Immature natural killer cell (primary cell): ENCODE results near the gene AP4S1. TPM values are rescaled to one million over a fixed set of nuclear protein-coding genes. Genes with fewer than 3 reads are reported as not detected.
"Not testable (repeated sequence)": the region's sequence is repeated elsewhere in the genome, so short reads cannot be mapped to it uniquely, and the experiment has no call there.

ENCODE experiments used
- DNase-seq, 3 donors: peaks; one replicate each; pipeline ENCODE4 v3.0.0; 2022; ENCODE audit warnings: mixed read lengths in 1 of 3
- H3K27ac Mint-ChIP-seq, 6 donors: one replicate each; pipeline ENCODE4 v1.8.0; 2020; ENCODE audit warnings: mixed read lengths in 6 of 6, mild to moderate bottlenecking in 5 of 6, inconsistent platforms in 4 of 6, moderate library complexity in 3 of 6
- H3K27me3 Mint-ChIP-seq, 3 donors: one replicate each; pipeline ENCODE4 v1.8.0; 2020 to 2021; ENCODE audit warnings: low read depth in 3 of 3, mild to moderate bottlenecking in 3 of 3, mixed read lengths in 3 of 3, moderate library complexity in 3 of 3, inconsistent platforms in 1 of 3
- H3K36me3 Mint-ChIP-seq, 3 donors: one replicate each; pipeline ENCODE4 v1.8.0; 2020; ENCODE audit warnings: mixed read lengths in 3 of 3, inconsistent platforms in 2 of 3, mild to moderate bottlenecking in 2 of 3
- H3K4me1 Mint-ChIP-seq, 2 donors: one replicate each; pipeline ENCODE4 v1.8.0; 2020; ENCODE audit warnings: inconsistent platforms in 2 of 2, mild to moderate bottlenecking in 2 of 2, mixed read lengths in 2 of 2, moderate library complexity in 1 of 2
- H3K4me3 Mint-ChIP-seq, 5 donors: one replicate each; pipeline ENCODE4 v1.8.0; 2020; ENCODE audit warnings: mild to moderate bottlenecking in 5 of 5, mixed read lengths in 5 of 5, inconsistent platforms in 3 of 5, moderate library complexity in 3 of 5
- H3K9me3 Mint-ChIP-seq, 6 donors: one replicate each; pipeline ENCODE4 v1.8.0; 2020; ENCODE audit warnings: mild to moderate bottlenecking in 6 of 6, mixed read lengths in 6 of 6, inconsistent platforms in 4 of 6, moderate library complexity in 3 of 6
- polyA plus RNA-seq, 3 donors: library from polyadenylated mRNA; unstranded; fragments of 300-500 nt; fragmentation: Illumina TruSeq; gene quantifications; one replicate each; pipeline ENCODE4 v1.2.3, GENCODE V29; 2021

The AP4S1 gene
- polyA plus RNA-seq, 3 donors from 2014 or later, result 5.0 to 8.3 (median 5.3) TPM

DNA sequence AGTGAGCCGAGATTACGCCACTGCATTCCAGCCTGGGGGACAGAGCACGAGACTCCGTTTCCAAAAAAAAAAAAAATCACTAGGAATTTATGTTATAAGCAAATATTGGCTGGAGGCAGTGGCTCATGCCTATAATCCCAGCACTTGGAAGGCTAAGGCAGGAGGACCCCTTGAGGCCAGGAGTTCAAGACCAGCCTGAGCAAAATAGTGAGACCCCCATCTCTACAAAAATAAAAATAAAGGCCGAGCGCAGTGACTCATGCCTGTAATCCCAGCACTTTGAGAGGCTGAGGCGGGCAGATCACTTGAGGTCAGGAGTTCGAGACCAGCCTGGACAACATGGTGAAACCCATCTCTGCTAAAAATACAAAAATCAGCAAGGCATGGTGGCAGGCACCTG is 37.5 kb downstream of the AP4S1 start:
- H3K4me3 Mint-ChIP-seq, H3K36me3 Mint-ChIP-seq, H3K27ac Mint-ChIP-seq, DNase-seq, H3K4me1 Mint-ChIP-seq, H3K9me3 Mint-ChIP-seq, H3K27me3 Mint-ChIP-seq: not testable (repeated sequence)

DNA sequence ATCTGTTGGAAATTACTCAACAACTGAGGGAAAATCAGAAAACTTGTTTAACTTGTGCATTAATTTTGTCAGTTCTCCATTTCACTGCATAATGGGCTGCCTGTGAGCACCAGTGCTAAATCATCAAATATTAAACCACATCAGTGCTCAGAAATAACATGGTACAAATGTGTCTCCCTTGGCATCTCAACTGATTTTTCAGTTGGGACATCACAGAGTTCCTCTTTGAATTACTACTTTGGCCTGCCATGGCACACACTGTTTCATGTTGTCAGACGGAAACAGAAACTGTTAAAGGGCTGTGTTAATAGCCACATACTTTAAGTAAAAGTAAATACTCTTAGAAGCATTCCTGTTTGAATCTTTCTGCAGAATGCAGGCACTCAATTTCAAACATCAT is 42.8 kb downstream of the AP4S1 start:
- DNase-seq, result no peak
- Mint-ChIP-seq H3K4me3 (no peak overlapping the region), H3K9me3 (no peaks in the 10 kb centered on the region), H3K36me3 (peaks cover 4 to 20% (median 15%) of the 10 kb centered on the region in 3 donors), H3K27me3 (no peaks in the 10 kb centered on the region), H3K27ac (no peak overlapping the region), H3K4me1 (no peaks in the 10 kb centered on the region)

DNA sequence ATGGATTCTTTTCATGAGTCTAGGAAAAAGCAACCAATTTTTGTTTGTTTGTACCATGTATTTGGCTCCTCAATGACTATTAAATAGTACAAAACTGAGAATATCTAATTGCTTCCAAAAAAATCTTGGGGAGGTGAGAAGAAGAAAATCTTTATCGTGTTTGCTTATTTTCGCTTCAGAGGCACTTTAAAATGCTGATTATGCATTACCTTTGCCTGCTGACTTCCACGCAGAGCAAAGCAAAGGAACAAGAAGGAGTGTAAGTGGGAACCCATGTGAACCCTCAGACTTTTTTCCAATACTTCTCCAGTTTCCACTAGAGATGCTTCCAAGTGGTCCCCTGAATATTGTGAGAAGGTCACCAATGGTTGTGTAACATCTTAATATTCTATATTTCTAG is 43.9 kb downstream of the AP4S1 start:
- no peak overlapping the region for H3K27ac Mint-ChIP-seq
- no peak overlapping the region for H3K4me3 Mint-ChIP-seq
- DNase-seq, result no peak
- peaks cover 4 to 20% (median 15%) of the 10 kb centered on the region in 3 donors for H3K36me3 Mint-ChIP-seq
- no peaks in the 10 kb centered on the region for H3K9me3 Mint-ChIP-seq
- no peaks in the 10 kb centered on the region for H3K27me3 Mint-ChIP-seq
- no peaks in the 10 kb centered on the region for H3K4me1 Mint-ChIP-seq

DNA sequence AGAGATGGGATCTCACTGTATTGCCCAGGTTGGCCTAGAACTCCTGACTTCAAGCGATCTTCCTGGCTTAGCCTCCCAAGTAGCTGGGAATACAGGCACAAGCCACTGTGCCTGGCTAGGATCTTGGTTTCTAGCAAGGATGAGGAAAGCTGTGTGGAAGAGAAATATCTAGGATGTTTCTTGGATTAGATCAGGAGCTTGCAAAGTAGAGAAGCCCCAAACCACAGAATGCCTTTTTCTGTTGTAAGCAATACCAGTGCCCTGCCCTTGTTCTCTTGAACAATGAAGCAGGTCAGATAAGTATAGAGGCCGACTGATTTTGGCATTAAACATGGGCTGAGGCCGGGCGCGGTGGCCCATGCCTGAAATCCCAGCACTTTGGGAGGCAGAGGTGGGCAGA is 45.0 kb downstream of the AP4S1 start:
- Mint-ChIP-seq H3K27ac (no peak overlapping the region), H3K36me3 (peaks cover 10 to 26% (median 21%) of the 10 kb centered on the region in 3 donors), H3K27me3 (no peaks in the 10 kb centered on the region), H3K4me3 (no peak overlapping the region), H3K4me1 (no peaks in the 10 kb centered on the region), H3K9me3 (no peaks in the 10 kb centered on the region)
- DNase-seq, result no peak

DNA sequence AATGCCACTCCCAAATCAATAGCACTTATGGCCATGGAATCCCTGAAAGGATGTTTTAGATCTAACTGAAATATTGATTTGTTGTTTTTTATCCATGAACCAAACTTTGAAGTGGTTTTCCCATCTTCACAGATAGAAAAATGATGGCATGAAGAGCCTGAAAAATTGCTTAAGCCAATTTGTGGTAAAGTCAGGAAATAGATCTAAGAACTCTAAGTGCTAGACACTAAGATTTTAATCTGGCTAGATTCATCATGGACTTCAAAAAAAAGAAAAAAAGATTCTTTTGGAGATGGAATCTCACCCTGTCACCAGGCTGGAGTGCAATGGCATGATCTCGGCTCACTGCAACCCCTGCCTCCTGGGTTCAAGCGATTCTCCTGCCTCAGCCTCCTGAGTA is 45.7 kb downstream of the AP4S1 start:
- Mint-ChIP-seq H3K36me3 (peaks cover 11 to 26% (median 26%) of the 10 kb centered on the region in 3 donors), H3K27ac (no peak overlapping the region), H3K4me1 (no peaks in the 10 kb centered on the region), H3K27me3 (no peaks in the 10 kb centered on the region), H3K9me3 (no peaks in the 10 kb centered on the region), H3K4me3 (no peak overlapping the region)
- no peak for DNase-seq

DNA sequence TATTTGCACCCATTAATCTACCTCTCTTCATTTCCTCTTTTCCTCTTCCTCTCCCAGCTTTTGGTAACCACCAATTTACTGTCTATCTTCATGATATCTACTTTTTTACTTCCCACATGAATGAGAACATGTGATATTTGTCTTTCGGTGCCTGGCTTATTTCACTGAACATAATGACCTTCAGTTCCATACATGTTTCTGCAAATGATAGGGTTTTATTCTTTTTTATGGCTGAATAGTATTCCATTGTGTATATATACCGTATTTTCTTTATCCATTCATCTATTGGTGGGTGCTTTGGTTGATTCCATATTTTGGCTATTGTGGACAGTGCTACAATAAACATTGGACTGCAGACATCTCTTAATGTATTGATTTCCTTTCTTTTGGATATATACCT is 49.7 kb downstream of the AP4S1 start:
- Mint-ChIP-seq H3K36me3 (peaks cover 11 to 29% (median 14%) of the 10 kb centered on the region in 3 donors), H3K9me3 (no peaks in the 10 kb centered on the region), H3K4me1 (no peaks in the 10 kb centered on the region), H3K27me3 (no peaks in the 10 kb centered on the region), H3K27ac (no peak overlapping the region), H3K4me3 (no peak overlapping the region)
- no peak for DNase-seq

DNA sequence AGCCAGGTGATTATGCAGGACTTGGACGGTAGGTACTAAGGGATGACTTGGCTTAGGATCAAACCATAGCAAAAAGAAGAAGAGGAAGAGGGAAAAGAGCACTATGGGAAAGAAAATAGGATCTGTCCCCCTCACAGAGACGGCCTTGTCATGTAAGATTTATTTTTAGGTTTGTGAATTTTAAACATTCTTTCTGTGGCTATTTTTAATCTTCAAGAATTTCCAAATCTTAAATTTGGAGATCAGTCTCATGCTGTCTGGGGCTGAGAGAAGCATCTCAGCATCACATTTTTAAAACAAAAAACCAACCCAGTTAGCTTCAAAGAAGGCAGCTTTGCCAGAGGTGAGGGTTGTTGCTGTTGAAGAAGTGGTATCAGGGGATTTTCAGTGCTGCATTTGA is 53.3 kb downstream of the AP4S1 start:
- Mint-ChIP-seq H3K27me3 (no peaks in the 10 kb centered on the region), H3K27ac (no peak overlapping the region), H3K9me3 (no peaks in the 10 kb centered on the region), H3K4me3 (no peak overlapping the region), H3K4me1 (no peaks in the 10 kb centered on the region), H3K36me3 (peaks cover 10 to 17% (median 10%) of the 10 kb centered on the region in 3 donors)
- DNase-seq, result no peak

DNA sequence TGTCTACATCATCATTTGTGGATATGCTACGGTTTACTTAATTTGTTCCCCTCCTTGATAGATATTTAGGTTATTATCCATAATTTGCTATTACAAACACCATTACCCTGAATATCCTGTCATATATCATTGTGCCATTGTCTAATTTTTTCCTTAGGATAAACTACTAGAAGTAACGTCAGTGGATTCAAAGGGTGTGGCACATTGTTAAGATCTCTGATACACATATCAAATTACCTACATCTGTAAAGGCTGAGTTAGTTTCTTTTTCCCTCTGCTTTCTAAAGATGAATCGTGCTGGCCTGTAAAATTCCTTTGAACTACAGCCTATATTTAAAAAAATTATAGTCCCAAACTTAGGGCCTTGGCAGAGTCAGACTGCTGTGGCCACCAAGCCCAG is 54.6 kb downstream of the AP4S1 start:
- H3K27ac Mint-ChIP-seq, result no peak overlapping the region
- DNase-seq, result no peak
- H3K9me3 Mint-ChIP-seq, result no peaks in the 10 kb centered on the region
- H3K4me1 Mint-ChIP-seq, result no peaks in the 10 kb centered on the region
- no peak overlapping the region for H3K4me3 Mint-ChIP-seq
- H3K27me3 Mint-ChIP-seq, result no peaks in the 10 kb centered on the region
- H3K36me3 Mint-ChIP-seq, result peaks cover 10 to 15% (median 14%) of the 10 kb centered on the region in 3 donors

DNA sequence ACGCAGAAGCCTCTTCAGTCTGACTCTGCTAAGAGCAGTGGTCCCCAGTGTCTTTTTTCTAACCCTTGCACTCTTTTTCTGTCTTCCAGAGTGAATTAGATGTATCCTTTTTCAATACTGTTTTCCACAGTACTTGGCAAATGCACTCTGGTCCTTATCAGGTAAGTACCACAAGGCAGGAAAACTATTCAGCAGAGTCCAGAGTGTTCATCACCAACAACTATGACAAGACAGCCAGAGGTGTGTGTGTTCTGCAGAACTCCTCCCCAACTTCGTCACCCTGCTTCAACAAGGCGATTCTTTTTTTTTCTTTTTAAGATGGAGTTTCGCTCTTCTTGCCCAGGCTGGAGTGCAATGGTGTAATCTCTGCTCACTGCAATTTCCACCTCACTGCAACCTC is 55.0 kb downstream of the AP4S1 start:
- Mint-ChIP-seq H3K36me3 (peaks cover 6 to 13% (median 10%) of the 10 kb centered on the region in 3 donors), H3K9me3 (no peaks in the 10 kb centered on the region), H3K27ac (no peak overlapping the region), H3K4me1 (no peaks in the 10 kb centered on the region), H3K4me3 (no peak overlapping the region), H3K27me3 (no peaks in the 10 kb centered on the region)
- DNase-seq, result no peak

DNA sequence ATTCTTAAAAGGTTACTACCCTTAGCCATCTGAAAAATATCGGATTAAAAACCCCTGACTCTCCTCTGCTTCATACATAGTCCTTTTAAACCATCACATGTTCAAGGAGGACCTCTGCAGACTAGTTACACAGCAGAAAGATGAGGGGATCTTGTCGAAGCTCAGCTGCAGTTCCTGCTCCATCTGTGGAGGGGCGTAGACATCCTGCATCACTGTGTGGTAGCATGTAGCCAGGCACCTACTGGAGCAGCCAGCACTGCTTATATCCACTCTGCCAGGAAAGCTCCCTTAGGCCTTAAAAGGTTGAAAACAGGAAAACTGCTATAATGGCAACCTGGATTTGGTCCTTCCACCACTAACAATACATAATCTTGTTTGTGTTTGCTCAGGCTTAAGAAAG is 58.3 kb downstream of the AP4S1 start:
- no peaks in the 10 kb centered on the region for H3K9me3 Mint-ChIP-seq
- no peak overlapping the region for H3K4me3 Mint-ChIP-seq
- H3K36me3 Mint-ChIP-seq, result peaks cover 0 to 12% (median 6%) of the 10 kb centered on the region in 3 donors
- no peak for DNase-seq
- H3K27ac Mint-ChIP-seq, result no peak overlapping the region
- H3K4me1 Mint-ChIP-seq, result no peaks in the 10 kb centered on the region
- H3K27me3 Mint-ChIP-seq, result no peaks in the 10 kb centered on the region

DNA sequence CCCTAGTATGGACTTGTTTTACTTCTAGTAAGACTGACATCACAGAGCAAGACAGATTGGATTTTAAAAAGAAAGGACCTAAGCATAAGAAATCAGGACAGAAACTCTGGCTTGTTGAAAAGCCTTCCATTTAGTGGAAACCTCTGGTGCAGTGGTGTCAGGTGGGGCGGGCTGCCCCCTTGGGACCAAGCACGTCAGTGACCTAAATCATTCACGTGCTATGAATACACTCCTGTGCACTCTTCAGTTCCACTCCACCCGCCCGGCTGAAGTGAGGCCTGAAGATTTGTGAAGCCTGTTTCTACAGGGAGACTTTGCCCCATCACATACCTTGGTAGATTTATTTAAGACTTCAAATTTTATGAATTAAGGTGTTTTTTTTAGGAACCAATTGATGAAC is 58.9 kb downstream of the AP4S1 start:
- Mint-ChIP-seq H3K4me3 (no peak overlapping the region), H3K27ac (no peak overlapping the region), H3K36me3 (peaks cover 0 to 12% (median 6%) of the 10 kb centered on the region in 3 donors), H3K27me3 (no peaks in the 10 kb centered on the region), H3K4me1 (no peaks in the 10 kb centered on the region), H3K9me3 (no peaks in the 10 kb centered on the region)
- no peak for DNase-seq

DNA sequence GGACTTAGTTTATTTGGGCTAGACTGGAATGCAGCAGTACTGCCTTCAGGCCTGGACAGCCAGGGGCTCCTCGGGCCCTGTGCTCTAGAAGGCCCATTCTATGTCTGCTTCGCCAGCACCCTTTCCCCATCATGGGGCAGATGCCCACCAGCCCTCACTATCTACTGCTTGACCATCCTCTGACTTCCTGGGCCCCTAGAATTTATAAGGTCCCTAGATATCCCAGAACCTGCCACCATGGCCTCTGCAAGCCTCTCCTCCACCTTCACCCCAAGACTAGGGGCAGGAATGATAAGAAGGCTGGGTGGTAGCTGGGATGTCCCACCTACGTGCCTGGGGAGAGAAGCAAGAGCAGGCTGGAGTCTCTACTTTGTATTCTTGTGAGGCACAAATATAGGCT is 59.6 kb downstream of the AP4S1 start:
- Mint-ChIP-seq H3K9me3 (no peaks in the 10 kb centered on the region), H3K4me3 (no peak overlapping the region), H3K27ac (no peak overlapping the region), H3K36me3 (peaks cover 0 to 12% (median 6%) of the 10 kb centered on the region in 3 donors), H3K27me3 (no peaks in the 10 kb centered on the region), H3K4me1 (no peaks in the 10 kb centered on the region)
- DNase-seq, result no peak

DNA sequence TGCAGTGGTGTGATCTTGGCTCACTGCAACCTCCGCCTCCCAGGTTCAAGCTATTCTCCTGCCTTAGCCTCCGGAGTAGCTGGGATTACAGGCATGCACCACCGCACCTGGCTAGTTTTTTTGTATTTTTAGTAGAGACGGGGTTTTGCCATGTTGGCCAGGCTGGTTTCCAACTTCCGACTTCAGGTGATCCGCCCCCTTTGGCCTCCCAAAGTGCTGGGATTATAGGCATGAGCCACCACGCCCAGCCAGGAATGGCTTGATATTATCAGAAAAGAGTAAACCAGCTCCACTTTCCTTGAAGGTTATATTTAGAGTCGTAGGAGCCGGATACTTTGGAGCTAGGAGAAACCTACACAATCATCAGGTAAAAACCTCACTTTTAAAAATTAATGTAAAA is 61.0 kb downstream of the AP4S1 start:
- not testable (repeated sequence) for H3K36me3 Mint-ChIP-seq, H3K27ac Mint-ChIP-seq, H3K27me3 Mint-ChIP-seq, DNase-seq, H3K4me1 Mint-ChIP-seq, H3K4me3 Mint-ChIP-seq, H3K9me3 Mint-ChIP-seq

DNA sequence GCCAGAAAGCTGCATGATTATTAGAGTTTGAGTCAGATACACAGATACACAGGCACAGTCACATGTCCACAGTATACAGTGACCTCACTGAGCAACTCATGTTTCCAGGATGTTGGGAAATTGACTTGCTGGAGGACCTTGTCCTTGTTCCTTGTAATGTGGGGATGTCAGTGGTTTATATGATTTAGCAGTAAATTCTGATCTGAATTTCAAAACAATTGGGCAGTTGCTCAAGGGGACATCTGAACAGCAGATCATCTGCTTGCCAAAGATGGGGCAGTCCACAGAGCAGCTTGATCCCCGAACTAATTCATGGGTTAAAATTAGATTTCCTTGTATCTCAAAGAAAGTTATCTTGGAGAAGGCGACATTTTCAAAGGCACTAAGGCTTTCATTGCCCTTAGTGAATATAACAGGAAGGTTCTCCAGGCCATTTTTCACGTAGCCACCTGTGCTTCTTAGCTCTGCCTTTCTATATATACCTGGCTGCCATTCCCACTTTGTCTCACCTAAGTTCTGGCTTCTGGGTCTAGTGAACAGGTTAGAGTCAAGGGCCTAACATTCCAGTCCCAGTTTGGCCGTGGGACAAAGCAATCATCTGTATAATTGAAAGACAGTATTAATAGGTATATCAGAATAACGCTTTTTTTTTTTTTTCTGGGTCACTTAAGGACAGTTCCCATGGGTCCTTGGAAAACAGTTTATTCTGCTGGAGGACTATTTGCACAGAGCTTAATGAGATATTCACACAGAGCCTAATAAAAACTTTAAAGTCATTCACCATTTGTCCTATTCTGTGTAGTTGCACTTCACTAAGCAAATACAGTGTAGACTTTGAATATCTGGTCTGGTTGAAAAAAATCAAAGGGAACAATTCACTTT is 65.7 kb downstream of the AP4S1 start:
- Mint-ChIP-seq H3K36me3 (no peaks in the 10 kb centered on the region), H3K27me3 (no peaks in the 10 kb centered on the region), H3K27ac (no peak overlapping the region), H3K4me1 (no peaks in the 10 kb centered on the region), H3K9me3 (no peaks in the 10 kb centered on the region), H3K4me3 (no peak overlapping the region)
- DNase-seq, result no peak

DNA sequence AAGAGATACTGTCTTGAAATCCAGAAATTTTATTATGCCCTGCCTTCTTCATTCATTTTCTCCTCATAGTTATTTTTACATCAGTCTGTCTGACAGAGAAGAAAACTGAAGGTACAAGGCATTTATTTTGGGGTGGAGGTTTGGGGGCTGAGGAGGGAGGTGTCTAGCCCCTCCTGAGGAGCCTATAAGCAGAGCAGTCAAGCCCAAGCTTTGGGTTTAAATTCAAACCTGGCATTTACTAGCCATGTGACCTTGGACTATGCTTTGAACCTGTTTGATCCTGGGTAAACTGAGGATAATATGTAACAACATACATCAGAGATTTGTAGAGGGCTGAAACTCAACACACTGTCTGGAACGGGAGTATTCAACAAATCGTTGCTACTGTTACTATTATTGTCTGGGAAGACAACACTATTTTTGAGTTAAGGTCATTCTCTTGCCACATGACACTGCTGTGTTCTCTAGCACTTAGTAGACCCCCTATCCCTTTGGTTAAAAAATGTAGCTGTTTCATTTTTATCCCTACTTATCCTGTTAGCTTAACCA is 66.8 kb downstream of the AP4S1 start:
- Mint-ChIP-seq H3K27ac (peak overlapping the region in 1 of 6 donors; percentile 44), H3K27me3 (no peaks in the 10 kb centered on the region), H3K4me1 (no peaks in the 10 kb centered on the region), H3K4me3 (no peak overlapping the region), H3K36me3 (peaks cover 0 to 5% (median 4%) of the 10 kb centered on the region in 3 donors), H3K9me3 (no peaks in the 10 kb centered on the region)
- DNase-seq, result no peak
